ENCODE data around the gene SYNC. TPM values are rescaled to one million over a fixed set of nuclear protein-coding genes. Genes with fewer than 3 reads are reported as not detected.

The SYNC gene
- total and polyA plus RNA-seq, 2 donors (not counting 3 experiments of a cell fraction or from before 2014, with no cell fraction given) = 3.5 to 9.4 TPM

- no peak overlapping the region for H3K27ac ChIP-seq (ENCODE audit: insufficient read depth, low read depth, low read length)
These were observed 19.2 kb downstream of the SYNC start for GRCh38 chr1:32683397-32683796.

More at GRCh38 chr1:32683397-32683796, 19.2 kb downstream of the SYNC start:
- H3K36me3 ChIP-seq (ENCODE audit: control insufficient read depth in 2 of 2, extremely low read depth in 1 of 2, insufficient read depth in 2 of 2, low read length in 2 of 2) = peaks cover 13 to 23% of the 10 kb centered on the region in 2 experiments
- no peak overlapping the region for H3K4me2 ChIP-seq (ENCODE audit: insufficient read depth, low read length)
- ChIA-PET CTCF (no interaction called here), POLR2A (no interaction called here)
- intact Hi-C loops (cut with micrococcal nuclease) (no loop called here), dilution Hi-C loops (cut with MboI; ENCODE audit: extremely low pct_ligation_motif_present, low sequenced_read_pairs) (no loop called here)
- H3K9ac ChIP-seq (replicated peaks; ENCODE audit: extremely low read depth, insufficient read depth, low read length) = no peak overlapping the region
- FAIRE-seq (no peak), DNase-seq (ENCODE audit: low read depth, low spot score) (no peak)
- H3K9me1 ChIP-seq (replicated peaks; ENCODE audit: control insufficient read depth, extremely low read depth, insufficient read depth, low read length) = no peaks in the 10 kb centered on the region
- TF ChIP-seq POLR2AphosphoS5 (IDR thresholded peaks at IDR 0.05; ENCODE audit: insufficient read depth, low read depth, low read length) (no peak), FOS (IDR thresholded peaks at IDR 0.05; ENCODE audit: borderline replicate concordance, insufficient read depth, low read length) (no peak), EZH2 (IDR thresholded peaks at IDR 0.05; ENCODE audit: borderline replicate concordance, low read depth, low read length, severe bottlenecking) (no peak), POLR2A (IDR thresholded peaks at IDR 0.05; ENCODE audit: low read depth, low read length) (no peak), MAX (IDR thresholded peaks at IDR 0.05; ENCODE audit: insufficient read depth, insufficient read length) (no peak), GATA2 (IDR thresholded peaks at IDR 0.05; ENCODE audit: insufficient read depth, insufficient read length, low read depth, low read length) (no peak), MYC (IDR thresholded peaks at IDR 0.05; ENCODE audit: low read depth, low read length) (no peak), CTCF (IDR thresholded peaks at IDR 0.05; ENCODE audit: extremely low read depth in 1 of 2, insufficient read depth in 1 of 2, low read depth in 1 of 2, low read length in 2 of 2) (no peak), JUN (IDR thresholded peaks at IDR 0.05; ENCODE audit: borderline replicate concordance, insufficient read depth, insufficient read length, low read depth) (no peak)
- H4K20me1 ChIP-seq (replicated peaks; ENCODE audit: control insufficient read depth, extremely low read depth, insufficient read depth, low read length) = no peaks in the 10 kb centered on the region
- no peaks in the 10 kb centered on the region for H3K9me3 ChIP-seq (replicated peaks; ENCODE audit: control insufficient read depth, insufficient read depth, low read length)
- peaks cover 3% of the 10 kb centered on the region for H3K4me1 ChIP-seq (ENCODE audit: control insufficient read depth, extremely low read depth, insufficient read depth, low read length)
- no TSS peak for BruUV-seq (replicated peaks)
- H3K4me3 ChIP-seq (replicated peaks in 1 of 3; ENCODE audit: insufficient read depth in 1 of 3, low read depth in 1 of 3, low read length in 3 of 3) = no peak overlapping the region
- H2AFZ ChIP-seq (ENCODE audit: low read depth, low read length) = no peak overlapping the region
- H3K27me3 ChIP-seq (ENCODE audit: control insufficient read depth in 2 of 2, insufficient read depth in 2 of 2, low read length in 2 of 2) = no peaks in the 10 kb centered on the region
- H3K79me2 ChIP-seq (ENCODE audit: control insufficient read depth, insufficient read depth, low read length) = no peaks in the 10 kb centered on the region
